SJSA1 (cell line): ENCODE data around the gene ITSN1. TPM values are rescaled to one million over a fixed set of nuclear protein-coding genes. Genes with fewer than 3 reads are reported as not detected.
"Not testable (repeated sequence)": the region's sequence is repeated elsewhere in the genome, so short reads cannot be mapped to it uniquely, and the experiment has no call there.

Source experiments
- DNase-seq, 2 experiments: peaks; one replicate each; pipeline ENCODE4 v3.0.0-alpha.2; 2015 to 2020; ENCODE audit warnings: low spot score in 2 of 2, low read depth in 1 of 2
- H3K27ac ChIP-seq: fragments of 250-450 bp; sonication (Bioruptor Pico); 2 replicates; pipeline ENCODE4 v1.5.1; 2020; ENCODE audit warnings: mild to moderate bottlenecking, moderate library complexity
- H3K27me3 ChIP-seq: fragments of 250-450 bp; sonication (Bioruptor Pico); replicated peaks from 2 replicates; pipeline ENCODE4 v1.5.1; 2020; ENCODE audit warnings: mild to moderate bottlenecking, moderate library complexity
- H3K36me3 ChIP-seq: fragments of 250-450 bp; sonication (Bioruptor Pico); 2 replicates; pipeline ENCODE4 v1.5.1; 2020; ENCODE audit warnings: mild to moderate bottlenecking
- H3K4me1 ChIP-seq: fragments of 250-450 bp; sonication (Bioruptor Pico); replicated peaks from 2 replicates; pipeline ENCODE4 v1.6.1; 2021; ENCODE audit warnings: mild to moderate bottlenecking
- H3K4me3 ChIP-seq: fragments of 250-450 bp; sonication (Bioruptor Pico); 2 replicates; pipeline ENCODE4 v1.5.1; 2020; ENCODE audit warnings: mild to moderate bottlenecking
- H3K9me3 ChIP-seq: fragments of 250-450 bp; sonication (Bioruptor Pico); replicated peaks from 2 replicates; pipeline ENCODE4 v1.5.1; 2020; ENCODE audit warnings: mild to moderate bottlenecking
- total RNA-seq: library from RNA; depleted of rRNA; stranded (reverse); fragments of >200 nt; shearing (Covaris generic); gene quantifications from 2 replicates; pipeline ENCODE4 v1.2.3, GENCODE V29; 2014

ITSN1 gene
- total RNA-seq, 1 experiment from 2014 or later: 53.2 TPM

GRCh38 chr21:33698087-33698860, 56.0 kb downstream of the ITSN1 start:
- Histone ChIP-seq H3K27me3 (no peaks in the 10 kb centered on the region), H3K4me1 (no peaks in the 10 kb centered on the region; the same call in 1 of the 2 replicates), H3K9me3 (no peaks in the 10 kb centered on the region), H3K4me3 (no peak overlapping the region), H3K27ac (no peak overlapping the region), H3K36me3 (no peaks in the 10 kb centered on the region)
- no peak for DNase-seq

DNA sequence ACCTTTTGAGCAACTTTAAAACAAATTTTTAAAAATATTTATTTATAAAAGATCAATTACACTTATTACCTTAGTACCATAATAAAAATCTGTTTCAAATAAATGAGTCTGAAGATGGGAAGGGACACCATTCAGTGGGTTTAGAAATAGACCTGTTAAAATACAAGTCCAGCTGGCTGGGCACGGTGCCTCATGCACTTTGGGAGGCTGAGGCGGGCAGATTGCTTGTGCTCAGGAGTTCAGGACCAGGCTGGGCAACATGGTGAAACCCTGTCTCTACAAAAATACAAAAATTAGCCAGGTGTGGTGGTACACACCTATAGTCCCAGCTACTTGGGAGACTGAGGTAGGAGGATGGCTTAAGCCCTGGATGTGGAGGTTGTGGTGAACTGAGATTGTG, 57.0 kb downstream of the ITSN1 start:
- DNase-seq: no peak
- H3K27ac ChIP-seq: no peak overlapping the region
- peaks cover 9% of the 10 kb centered on the region for H3K4me1 ChIP-seq
- no peaks in the 10 kb centered on the region for H3K36me3 ChIP-seq
- H3K27me3 ChIP-seq: no peaks in the 10 kb centered on the region
- H3K4me3 ChIP-seq: no peak overlapping the region
- H3K9me3 ChIP-seq: no peaks in the 10 kb centered on the region

GRCh38 chr21:33700491-33700890, 58.2 kb downstream of the ITSN1 start:
- Histone ChIP-seq H3K4me1 (peaks cover 12% of the 10 kb centered on the region), H3K9me3 (no peaks in the 10 kb centered on the region), H3K36me3 (no peaks in the 10 kb centered on the region), H3K27ac (no peak overlapping the region), H3K27me3 (no peaks in the 10 kb centered on the region), H3K4me3 (no peak overlapping the region)
- DNase-seq: no peak

DNA sequence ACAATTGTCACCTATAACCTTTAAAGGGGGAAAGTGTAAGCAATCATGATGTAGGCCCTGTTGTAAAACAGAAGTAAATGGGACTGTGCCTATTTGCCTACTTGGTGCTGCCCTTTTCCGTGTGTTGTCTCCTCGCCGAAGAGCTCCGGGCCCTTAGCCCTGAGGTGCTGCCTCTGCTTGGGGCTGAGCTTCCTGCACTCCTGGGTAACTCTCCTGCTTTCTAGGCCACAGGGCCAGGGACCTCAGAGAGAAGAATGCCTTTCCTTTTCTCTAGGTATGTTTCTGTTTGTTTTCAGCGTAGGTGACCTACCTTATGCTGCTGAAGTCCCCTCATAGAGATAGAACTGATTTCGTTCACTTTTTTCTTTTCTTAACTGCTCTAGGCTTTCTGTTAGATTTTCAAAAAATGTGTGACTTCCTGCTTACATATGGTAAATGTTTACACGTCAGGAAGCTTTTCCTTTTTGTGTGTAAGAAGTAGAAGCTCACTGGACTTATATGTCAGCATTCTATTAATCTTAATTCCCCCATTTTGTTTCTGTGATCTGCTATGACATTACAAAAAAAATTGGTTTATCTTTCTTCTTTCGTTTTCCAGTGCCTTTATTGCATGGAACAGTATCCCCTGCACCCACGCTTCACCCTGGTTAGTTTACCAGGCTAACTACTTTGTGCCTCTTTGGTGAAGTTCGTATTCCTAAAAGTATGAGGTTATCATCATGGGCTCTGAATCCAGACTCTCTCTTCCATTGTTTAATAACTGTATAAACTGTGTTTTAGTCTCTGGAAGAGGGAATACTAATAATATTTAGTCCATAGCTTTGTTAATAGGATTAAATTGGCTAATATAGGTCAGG, 61.7 kb downstream of the ITSN1 start:
- Histone ChIP-seq H3K9me3 (peaks cover 4% of the 10 kb centered on the region; the same call in 1 of the 2 replicates), H3K27me3 (no peaks in the 10 kb centered on the region), H3K4me1 (peaks cover 29% of the 10 kb centered on the region), H3K4me3 (no peak overlapping the region), H3K27ac (peak overlapping the region; percentile 53; the same call in 1 of the 2 replicates), H3K36me3 (peaks cover 9% of the 10 kb centered on the region; the same call in 1 of the 2 replicates)
- no peak for DNase-seq

- Histone ChIP-seq H3K36me3 (peaks cover 14% of the 10 kb centered on the region; the same call in 1 of the 2 replicates), H3K4me3 (no peak overlapping the region), H3K27me3 (no peaks in the 10 kb centered on the region), H3K27ac (0 out of 2 replicates have a peak overlapping the region, but pooled peaks have one; percentile 53), H3K9me3 (peaks cover 4% of the 10 kb centered on the region; the same call in 1 of the 2 replicates), H3K4me1 (peaks cover 38% of the 10 kb centered on the region)
- no peak for DNase-seq
These were observed 65.5 kb downstream of the ITSN1 start for GRCh38 chr21:33707846-33708245.

DNA sequence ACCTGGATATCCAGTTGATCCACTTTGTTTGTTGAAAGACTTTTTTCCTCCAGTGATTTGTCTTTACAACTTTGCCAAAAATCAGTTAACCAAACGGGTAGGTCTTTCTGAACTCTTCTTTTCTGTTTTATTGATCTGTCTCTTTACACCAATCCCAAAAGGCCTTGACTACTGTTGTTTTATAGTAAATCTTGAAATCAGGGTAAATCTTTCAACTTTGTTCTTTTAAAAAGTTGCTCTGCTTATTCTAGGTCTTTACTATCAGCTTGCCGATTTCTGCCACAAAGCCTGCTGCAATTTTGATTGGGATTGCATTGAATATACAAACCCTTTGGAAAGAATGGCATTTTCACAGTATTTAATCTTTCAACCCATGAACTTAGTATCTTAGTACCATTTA, 66.6 kb downstream of the ITSN1 start:
- H3K4me1 ChIP-seq: peaks cover 33% of the 10 kb centered on the region
- no peak overlapping the region for H3K4me3 ChIP-seq
- H3K9me3 ChIP-seq: peaks cover 4% of the 10 kb centered on the region; the same call in 1 of the 2 replicates
- H3K27ac ChIP-seq: no peak overlapping the region; the same call in 1 of the 2 replicates
- no peak for DNase-seq
- H3K36me3 ChIP-seq: peaks cover 14% of the 10 kb centered on the region; the same call in 1 of the 2 replicates
- H3K27me3 ChIP-seq: no peaks in the 10 kb centered on the region

GRCh38 chr21:33712022-33712803, 69.9 kb downstream of the ITSN1 start:
- Histone ChIP-seq H3K4me3 (no peak overlapping the region), H3K36me3 (peaks cover 14% of the 10 kb centered on the region; the same call in 1 of the 2 replicates), H3K27ac (no peak overlapping the region), H3K4me1 (peaks cover 13% of the 10 kb centered on the region), H3K9me3 (peaks cover 4% of the 10 kb centered on the region; the same call in 1 of the 2 replicates), H3K27me3 (no peaks in the 10 kb centered on the region)
- DNase-seq: no peak

DNA sequence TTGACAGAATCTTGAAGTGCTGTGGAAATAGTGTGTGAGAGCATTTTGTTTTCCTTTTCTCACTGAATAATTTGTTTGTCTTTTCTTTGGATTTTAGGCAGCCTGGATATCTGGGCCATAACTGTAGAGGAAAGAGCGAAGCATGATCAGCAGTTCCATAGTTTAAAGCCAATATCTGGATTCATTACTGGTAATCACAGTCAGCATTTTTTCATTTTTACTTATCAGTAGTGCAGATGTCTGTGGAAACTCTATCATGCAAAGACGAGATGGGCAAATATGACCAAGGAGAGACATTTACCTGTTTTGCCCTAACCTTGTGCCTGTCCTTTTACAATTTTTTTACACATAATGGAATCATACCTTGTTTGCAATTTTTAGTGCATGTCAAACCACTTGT, 78.8 kb downstream of the ITSN1 start:
- H3K4me3 ChIP-seq: no peak overlapping the region
- H3K36me3 ChIP-seq: peaks cover 38% of the 10 kb centered on the region
- no peak overlapping the region for H3K27ac ChIP-seq

DNA sequence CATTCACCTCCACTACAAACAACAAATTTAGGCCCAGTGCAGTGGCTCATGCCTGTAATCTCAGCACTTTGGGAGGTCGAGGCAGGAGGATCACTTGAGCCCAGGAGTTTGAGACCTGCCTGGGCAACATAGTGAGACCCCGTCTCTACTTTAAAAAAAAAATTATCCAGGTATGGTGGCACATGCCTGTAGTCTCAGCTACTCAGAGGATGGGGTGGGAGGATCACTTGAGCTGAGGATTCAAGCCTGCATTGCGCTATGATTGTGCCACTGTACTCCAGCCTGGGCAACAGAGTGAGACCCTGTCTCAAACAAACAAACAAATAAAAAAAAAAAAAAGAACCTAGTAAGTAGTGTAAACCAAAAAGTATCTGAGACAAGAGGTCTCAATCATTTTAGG, 86.8 kb downstream of the ITSN1 start:
- H3K4me1 ChIP-seq, H3K27ac ChIP-seq, DNase-seq, H3K9me3 ChIP-seq, H3K27me3 ChIP-seq, H3K4me3 ChIP-seq: not testable (repeated sequence)
- H3K36me3 ChIP-seq: peaks cover 28% of the 10 kb centered on the region

More for the DNA sequence above, 78.8 kb downstream of the ITSN1 start:
- H3K4me1 ChIP-seq: no peaks in the 10 kb centered on the region
- DNase-seq: no peak
- H3K27me3 ChIP-seq: no peaks in the 10 kb centered on the region
- H3K9me3 ChIP-seq: no peaks in the 10 kb centered on the region

DNA sequence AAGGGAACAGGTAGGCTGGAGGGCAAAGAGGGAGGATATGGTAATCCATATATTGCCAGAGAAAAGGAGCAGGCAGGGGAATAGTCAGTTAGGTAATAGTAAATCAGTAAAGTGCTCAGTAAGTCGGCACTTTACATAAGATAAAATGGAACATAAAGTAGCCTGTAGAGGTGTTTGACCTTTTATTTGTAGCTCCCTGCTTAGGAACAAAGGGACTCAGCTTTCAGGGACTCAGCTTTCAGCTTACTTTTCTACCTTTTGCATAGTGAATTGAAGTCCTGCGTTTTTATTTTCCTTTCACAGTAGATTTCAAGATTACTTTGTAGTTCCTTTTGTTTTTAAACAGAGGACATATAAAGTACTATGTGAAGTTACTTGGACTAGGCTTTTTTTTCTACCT, 87.3 kb downstream of the ITSN1 start:
- Histone ChIP-seq H3K27me3 (no peaks in the 10 kb centered on the region), H3K36me3 (peaks cover 23% of the 10 kb centered on the region), H3K4me1 (no peaks in the 10 kb centered on the region), H3K4me3 (no peak overlapping the region), H3K9me3 (no peaks in the 10 kb centered on the region), H3K27ac (no peak overlapping the region)
- no peak for DNase-seq

GRCh38 chr21:33731447-33731846, 89.1 kb downstream of the ITSN1 start:
- Histone ChIP-seq H3K9me3 (no peaks in the 10 kb centered on the region), H3K36me3 (peaks cover 19% of the 10 kb centered on the region; the same call in 1 of the 2 replicates), H3K27ac (no peak overlapping the region), H3K27me3 (no peaks in the 10 kb centered on the region), H3K4me1 (no peaks in the 10 kb centered on the region), H3K4me3 (no peak overlapping the region)
- DNase-seq: no peak

DNA sequence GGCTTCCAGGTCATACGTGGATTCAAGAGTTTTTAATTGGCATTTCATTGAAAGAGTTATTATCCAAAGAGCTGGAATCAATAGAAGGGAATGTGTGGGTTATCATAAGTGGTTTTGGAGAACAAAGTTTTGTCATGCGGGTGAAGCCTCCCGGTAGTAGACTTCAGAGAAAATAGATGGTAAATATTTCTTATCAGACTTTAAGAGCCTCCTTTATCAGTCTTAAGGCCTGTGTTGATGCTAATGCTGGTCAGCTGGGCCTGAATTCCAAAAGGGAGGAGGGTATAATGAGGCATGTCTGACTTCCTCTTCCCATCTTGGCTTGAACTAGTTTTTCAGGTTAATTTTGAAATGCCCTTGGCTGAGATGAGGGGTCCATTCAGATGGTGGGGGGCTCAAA, 89.7 kb downstream of the ITSN1 start:
- Histone ChIP-seq H3K27ac (no peak overlapping the region), H3K9me3 (no peaks in the 10 kb centered on the region), H3K4me1 (no peaks in the 10 kb centered on the region), H3K4me3 (no peak overlapping the region), H3K27me3 (no peaks in the 10 kb centered on the region), H3K36me3 (peaks cover 15% of the 10 kb centered on the region)
- DNase-seq: no peak

GRCh38 chr21:33733601-33734000, 91.3 kb downstream of the ITSN1 start:
- DNase-seq: no peak
- Histone ChIP-seq H3K27ac (no peak overlapping the region), H3K27me3 (no peaks in the 10 kb centered on the region), H3K4me1 (no peaks in the 10 kb centered on the region), H3K9me3 (no peaks in the 10 kb centered on the region), H3K4me3 (no peak overlapping the region), H3K36me3 (peaks cover 18% of the 10 kb centered on the region)
